SKM-1 treated with dmso at 0.1 percent for 144 hours (cell line): ENCODE results near the gene NUBP2.

Experiments used
- DNase-seq: peaks from one replicate; lab custom pipeline; 2025; ENCODE audit not compliant: unreplicated experiment; lab: John Stamatoyannopoulos, UW

Gene NUBP2

DNA sequence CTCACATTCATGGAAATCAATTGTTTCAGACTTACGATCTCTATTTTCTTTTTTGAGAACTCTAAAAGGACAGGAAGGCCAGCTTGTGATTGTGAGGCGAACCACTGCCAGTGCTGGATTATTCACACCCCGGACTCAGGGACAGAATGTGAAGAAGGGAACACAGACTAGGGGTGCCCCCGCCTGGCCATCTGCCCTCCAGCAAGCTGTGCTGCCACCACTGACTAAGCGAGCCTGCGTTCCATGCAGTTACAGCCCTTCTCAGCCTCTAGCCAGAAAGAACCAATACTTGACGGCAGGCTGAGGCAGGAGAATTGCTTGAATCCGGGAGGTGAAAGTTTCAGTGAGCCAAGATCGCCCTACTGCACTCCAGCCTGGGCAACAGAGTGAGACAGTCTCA, 41.1 kb downstream of the NUBP2 start:
- DNase-seq: no peak

DNA sequence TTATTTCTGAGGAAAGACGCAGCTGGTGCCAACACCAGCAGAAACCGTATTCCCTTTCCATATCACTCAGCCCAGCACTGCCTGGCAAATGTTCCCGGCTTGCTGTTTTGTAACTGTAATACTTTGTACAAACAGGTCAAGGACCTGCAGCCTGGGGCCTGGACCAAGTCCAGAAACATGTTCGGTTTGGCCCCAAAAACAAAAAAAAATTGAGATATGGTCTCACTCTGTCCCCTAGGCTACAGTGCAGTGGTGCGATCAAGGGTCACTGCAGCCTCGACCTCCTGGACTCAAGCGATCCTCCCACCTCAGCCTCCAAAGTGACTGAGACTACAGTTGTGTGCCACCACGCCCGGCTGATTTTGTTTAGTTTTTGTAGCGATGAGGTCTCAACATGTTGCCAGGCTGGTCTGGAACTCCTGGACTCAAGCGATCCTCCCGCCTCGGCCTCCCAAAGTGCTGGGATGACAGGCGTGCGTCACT, 42.7 kb downstream of the NUBP2 start:
- no peak for DNase-seq

DNA sequence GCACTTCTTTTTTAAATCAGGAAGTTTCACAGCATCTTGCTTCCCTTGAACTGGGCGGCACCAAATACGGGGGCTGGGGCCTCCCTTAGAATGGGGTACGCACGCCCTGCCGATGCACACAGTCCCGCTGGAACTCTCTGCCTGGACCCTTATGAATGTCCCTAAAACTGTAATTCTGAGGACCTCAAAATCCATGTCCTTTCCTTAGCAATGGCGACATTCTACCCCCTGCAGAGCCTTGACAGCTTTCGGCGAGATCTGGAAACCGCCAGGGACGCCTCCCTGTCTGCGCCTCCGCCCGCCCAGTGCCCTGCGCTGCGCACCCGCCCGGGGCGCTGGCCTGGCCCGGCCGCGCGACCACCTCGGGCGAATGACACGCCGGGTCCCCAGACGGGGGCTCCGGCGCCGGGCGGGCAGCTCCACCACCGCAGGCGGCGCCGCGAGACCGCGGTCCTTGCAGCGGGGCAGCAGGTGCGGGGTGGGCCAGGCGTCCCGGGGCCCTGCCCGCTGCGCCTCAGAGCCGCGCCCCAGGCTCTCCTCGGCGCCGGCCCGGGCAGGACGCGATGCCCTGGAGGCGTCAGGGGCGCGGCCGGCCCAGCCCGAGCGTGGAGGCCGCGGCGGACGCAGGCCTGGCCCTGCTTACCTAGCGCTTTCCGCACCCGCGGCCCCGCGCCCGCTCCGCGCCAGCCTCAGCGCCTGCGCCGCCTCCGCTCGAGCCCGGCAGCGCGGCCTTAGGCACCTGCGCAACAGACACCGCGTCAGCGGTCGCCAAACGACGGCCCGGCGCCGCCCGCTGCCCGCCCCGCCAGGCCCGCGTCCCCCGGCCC, 43.3 kb downstream of the NUBP2 start:
- DNase-seq: peak; percentile 49

DNA sequence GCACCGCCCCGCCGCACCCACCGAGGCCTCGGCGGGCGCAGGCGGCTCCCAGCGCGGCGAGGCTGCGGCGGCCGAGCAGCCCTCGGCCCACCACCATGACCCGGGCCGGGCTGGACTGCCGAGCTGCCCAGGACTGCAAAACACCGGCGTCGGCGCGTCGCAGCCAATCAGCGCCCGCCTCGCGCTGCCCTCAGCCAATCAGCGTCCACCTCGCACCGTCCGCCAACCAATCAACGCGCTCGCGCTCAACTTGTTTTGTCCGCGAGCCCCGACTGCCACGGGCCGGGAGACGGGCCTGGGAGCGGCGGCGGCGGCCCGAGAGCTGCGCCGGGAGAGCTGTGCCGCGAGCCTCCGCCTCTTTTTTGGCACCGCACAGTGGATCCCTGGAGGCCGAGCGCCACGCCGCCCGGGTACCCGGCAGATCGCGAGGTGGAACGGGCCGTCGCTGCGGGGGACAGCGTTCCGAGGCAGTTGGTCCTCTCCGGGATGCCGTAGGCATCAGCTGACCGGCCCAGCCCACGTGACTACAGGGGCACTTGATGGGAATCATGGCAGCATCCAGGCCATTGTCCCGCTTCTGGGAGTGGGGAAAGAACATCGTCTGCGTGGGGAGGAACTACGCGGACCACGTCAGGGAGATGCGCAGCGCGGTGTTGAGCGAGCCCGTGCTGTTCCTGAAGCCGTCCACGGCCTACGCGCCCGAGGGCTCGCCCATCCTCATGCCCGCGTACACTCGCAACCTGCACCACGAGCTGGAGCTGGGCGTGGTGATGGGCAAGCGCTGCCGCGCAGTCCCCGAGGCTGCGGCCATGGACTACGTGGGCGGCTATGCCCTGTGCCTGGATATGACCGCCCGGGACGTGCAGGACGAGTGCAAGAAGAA, 44.2 kb downstream of the NUBP2 start, which contains the start of the genes FAHD1 and HAGH:
Gene FAHD1 (plus strand): TSS at position 516 of the 883 bp plus-strand sequence. CDS start 33 bp downstream, at position 549.
Gene HAGH (minus strand): TSS at position 135 of the 883 bp plus-strand sequence. CDS start 38 bp downstream, at position 97.
- peak; percentile 76 for DNase-seq

DNA sequence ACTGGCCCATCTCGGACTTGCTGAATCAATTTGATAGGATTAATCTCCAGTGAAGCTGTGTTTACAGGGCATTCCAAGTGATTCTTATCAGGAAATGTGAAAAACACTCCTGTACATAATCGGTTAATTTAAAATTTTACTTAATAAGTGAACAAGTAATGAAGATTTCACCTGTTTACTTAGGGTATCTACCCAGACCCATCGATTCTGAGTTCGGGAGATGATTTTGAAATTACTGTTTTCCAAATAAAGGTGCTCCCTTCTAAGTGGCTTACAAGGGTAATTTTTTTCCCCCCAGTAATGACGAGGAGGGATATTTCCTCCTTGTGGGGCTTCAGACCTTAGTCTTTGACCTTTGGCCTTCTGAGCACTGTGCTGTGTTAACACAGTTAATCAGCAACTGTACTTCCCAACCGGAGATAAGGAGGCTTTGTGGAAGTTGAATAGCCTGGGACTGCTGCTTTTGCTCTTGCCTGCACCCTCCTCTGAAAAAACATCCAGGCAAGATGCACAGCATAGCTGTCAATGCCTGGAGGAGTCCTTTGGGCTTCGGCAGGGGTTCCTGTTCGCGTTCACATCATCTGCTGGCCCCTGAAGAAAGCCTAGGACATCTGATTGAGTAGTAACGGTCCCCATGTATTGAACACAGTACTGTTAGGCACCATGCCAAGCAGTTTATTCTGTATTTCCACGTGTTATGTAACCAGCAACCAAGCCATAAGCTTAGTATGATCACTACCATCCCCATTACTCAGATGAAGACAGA, 46.1 kb downstream of the NUBP2 start:
- no peak for DNase-seq

DNA sequence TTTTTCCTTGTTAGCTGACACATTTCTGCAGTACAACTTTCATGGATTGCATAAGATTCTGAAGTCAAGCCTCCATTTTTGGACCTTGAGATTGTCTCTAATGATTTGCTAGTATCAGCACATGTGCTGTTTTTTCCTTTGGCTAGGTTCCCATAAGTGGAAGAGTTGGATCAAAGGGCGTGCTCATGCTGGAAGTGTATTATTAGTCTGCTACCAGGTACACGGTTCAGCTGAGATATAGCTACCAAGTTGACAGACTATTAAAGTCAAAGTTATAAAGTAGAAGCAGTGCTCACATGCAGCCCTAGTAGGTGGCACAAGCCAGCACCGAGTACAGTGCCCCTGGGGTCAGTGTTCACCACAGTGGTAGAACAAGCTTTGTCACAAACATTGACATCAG, 47.5 kb downstream of the NUBP2 start:
- no peak for DNase-seq

DNA sequence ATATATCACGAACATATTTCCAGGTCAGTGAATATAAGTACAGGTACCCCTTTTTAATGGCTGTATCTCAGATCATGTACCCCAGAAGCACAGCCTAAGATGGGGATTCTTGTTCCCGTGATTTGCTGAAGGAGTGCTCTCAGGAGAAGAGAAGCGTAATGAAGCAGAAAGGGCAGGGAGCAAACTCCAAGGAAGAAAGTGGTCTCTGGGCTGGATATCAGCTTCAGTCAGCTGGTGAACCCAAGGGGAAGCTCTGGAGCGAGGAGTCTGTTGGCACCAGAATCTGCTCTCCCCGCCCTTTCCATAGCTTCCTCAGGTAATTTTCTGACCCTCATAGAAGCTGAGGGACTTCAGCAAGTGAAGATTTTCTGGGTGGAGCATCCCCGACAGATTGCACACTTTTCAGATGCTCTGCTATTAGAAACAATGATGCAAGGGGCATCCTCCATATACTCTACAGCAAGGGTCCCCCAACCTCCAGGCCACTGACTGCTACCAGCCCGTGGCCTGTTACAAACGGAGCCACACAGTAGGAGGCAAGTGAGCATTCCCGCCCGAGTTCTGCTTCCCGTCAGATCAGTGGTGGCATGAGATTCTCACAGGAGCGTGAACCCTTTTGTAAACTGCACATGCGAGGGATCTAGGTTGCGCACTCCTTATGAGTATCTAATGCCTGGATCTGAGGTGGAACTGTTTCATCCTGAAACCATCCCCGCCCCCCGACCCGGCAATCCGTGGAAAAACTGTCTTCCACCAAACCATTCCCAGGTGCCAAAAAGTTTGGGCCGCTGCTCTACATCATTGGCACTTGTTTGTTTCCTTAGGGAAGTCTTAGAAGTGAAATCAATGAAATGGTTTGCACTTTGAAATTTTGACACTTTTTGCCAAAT, 48.7 kb downstream of the NUBP2 start:
- no peak for DNase-seq

DNA sequence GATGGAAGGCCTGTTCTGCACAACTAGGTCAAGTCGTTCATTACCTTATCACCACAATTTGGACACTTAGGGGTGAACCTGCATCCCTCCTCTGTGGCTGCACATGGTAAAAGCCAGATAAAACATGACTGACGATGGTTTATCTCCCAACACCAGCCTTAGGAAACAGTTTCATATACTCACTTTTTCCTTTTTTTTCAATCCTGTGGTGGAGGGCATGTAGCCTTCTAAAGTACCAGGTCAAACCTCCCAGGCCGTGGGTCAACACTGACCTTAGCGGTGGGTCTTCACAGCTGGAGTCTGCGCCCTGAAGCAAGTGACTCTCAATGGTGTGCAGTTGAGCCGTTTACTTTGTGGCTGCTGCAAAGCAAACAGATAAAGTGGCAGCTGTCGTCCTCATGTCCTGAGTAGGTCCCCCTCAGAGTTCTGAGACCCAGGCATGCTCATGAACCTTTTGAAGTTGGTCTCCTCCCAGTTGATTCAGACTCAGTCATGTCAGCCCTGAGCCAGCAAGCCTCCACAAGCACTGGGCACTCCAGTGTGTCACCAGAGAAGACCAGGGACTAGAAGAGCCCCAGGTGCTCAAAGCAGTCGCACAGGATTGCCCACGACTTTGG, 50.2 kb downstream of the NUBP2 start:
- DNase-seq: no peak

DNA sequence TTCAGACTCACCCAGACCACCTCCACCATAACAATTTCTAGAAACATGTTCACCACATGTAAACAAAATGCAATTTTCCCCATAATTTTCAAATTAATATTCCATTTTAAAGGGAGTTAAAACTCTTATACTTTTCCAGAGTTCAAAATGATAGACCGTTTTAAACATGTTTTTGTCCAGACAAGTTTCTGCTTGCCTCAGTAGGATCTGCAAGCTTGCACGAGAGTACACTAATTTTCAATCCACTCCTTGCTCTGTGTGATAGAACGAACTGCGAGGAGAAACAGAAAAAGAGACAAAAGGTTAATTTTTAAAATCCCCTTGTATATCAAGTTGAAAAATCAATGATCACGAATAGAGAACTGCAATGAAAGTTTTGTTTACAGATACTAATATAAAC, 51.3 kb downstream of the NUBP2 start:
- no peak for DNase-seq
